GM12864 (cell line): Measurements from ENCODE around the gene RETNLB.

Source experiments
- DNase-seq: peaks from one replicate; pipeline ENCODE4 v3.0.0-alpha.2; 2011; ENCODE audit warnings: low read depth
- H3K4me3 ChIP-seq: 2 replicates; pipeline ENCODE4 v1.5.1; 2011; ENCODE audit warnings: mild to moderate bottlenecking, low read depth, low read length, control low read depth
- CTCF ChIP-seq: IDR thresholded peaks from 2 replicates; pipeline ENCODE4 v1.5.1; 2011; ENCODE audit warnings: low read depth, mild to moderate bottlenecking, moderate library complexity, low read length, control low read depth, inconsistent platforms; ENCODE audit errors: missing control alignments

Gene RETNLB

GRCh38 chr3:108757404-108757982 lies at the start of gene RETNLB:
Gene RETNLB, minus strand, starts transcription at chr3:108757410. Its CDS starts 225 bp downstream, at chr3:108757185.
- no peak for DNase-seq
- H3K4me3 ChIP-seq, result no peak within 1 kb of the TSS
- no peak for TF ChIP-seq CTCF

- peak; percentile 21 for DNase-seq
- no peak for TF ChIP-seq CTCF
- H3K4me3 ChIP-seq, result no peak overlapping the region
Observed at GRCh38 chr3:108806316-108806715, 49.1 kb upstream of the RETNLB start.

- H3K4me3 ChIP-seq, result no peak overlapping the region
- DNase-seq, result no peak
- TF ChIP-seq CTCF, result no peak
Observed at GRCh38 chr3:108804966-108805365, 47.8 kb upstream of the RETNLB start.

DNA sequence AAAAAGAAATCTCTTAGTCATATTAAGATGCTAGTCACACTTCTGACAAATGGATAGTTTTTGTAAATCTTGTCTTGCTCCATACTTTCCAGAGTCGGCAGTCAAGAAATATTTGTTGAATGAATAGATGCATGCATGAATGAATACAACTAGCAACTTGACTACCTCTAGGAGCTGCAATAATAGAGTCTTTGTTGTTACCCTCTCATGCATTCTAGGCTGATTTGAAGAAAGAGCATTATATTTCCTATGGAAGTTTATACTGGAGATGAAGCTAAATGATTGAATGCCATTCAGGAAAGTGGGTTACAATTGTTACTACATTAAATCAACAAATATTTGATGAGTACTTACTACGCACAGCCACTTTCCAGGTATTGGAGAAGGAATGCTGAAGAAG lies 47.2 kb upstream of the RETNLB start:
- no peak overlapping the region for H3K4me3 ChIP-seq
- TF ChIP-seq CTCF, result no peak
- no peak for DNase-seq

DNA sequence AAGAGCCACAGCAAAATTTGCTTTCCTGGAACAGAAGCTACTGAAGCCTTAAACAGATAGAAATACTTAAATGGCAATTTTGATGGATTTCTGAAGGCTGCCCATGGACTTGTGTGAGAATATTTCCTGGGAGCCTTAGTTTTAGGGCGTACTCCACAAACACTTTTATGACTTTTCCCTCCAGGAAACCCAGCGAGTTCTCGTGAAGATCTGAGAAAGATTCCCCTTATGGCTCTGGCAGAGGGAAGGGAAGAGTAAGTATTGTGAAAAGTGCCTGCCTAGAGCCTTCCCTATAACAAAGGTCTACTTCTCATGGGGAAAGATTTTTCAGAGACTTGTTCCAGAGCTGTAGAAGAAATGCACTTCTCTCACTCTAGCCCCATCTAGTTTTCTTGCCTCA lies 34.3 kb upstream of the RETNLB start:
- no peak for TF ChIP-seq CTCF
- no peak for DNase-seq
- no peak overlapping the region for H3K4me3 ChIP-seq

- no peak for TF ChIP-seq CTCF
- DNase-seq, result no peak
- no peak overlapping the region for H3K4me3 ChIP-seq
Observed at GRCh38 chr3:108780235-108780634, 23.0 kb upstream of the RETNLB start.

DNA sequence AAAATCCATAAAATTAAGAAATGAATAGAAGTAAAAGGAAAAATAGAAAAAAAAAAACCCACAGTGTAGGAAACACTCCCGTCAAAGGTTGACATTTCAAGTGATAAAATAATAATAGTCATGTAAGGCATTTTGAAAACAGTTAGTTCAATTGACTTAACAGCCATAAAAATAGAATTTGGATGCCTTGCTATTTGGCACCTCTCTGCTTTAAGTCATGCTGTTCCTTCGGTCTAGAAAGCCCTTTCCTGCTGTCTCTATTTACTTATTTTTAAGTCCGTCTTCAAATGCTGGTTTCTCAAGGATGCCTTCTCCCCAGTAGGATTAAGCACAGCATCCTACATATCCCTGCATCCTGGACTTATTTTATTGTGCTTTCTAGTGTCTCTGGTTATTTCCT lies 22.3 kb upstream of the RETNLB start:
- TF ChIP-seq CTCF, result no peak
- H3K4me3 ChIP-seq, result no peak overlapping the region
- DNase-seq, result no peak
